ENCODE measurements around the gene GEMIN7. TPM values are rescaled to one million over a fixed set of nuclear protein-coding genes. Genes with fewer than 3 reads are reported as not detected.

The GEMIN7 gene
- total RNA-seq, 4 donors from 2014 or later, result 10.6 to 22.7 (median 19.1) TPM

GRCh38 chr19:45051929-45052579, 27.0 kb upstream of the GEMIN7 start:
- TF ChIP-seq CTCF (IDR thresholded peaks at IDR 0.05), result no peak
- WGBS, 2 donors, result 69 to 71% methylated on average over 9 of the region's 9 CpGs
- peaks cover 33 to 39% of the 10 kb centered on the region in 2 donors for H3K36me3 ChIP-seq
- no peaks in the 10 kb centered on the region for H3K27me3 ChIP-seq
- no peak overlapping the region for H3K27ac ChIP-seq
- no peaks in the 10 kb centered on the region for H3K9me3 ChIP-seq
- no peaks in the 10 kb centered on the region for H3K4me1 ChIP-seq
- intact Hi-C loops (cut with DNase I), result no loop called here
- DNase-seq, result no peak
- no peak overlapping the region for H3K4me3 ChIP-seq (replicated peaks in 1 of 3)

GRCh38 chr19:45056831-45057230, 22.2 kb upstream of the GEMIN7 start:
- Histone ChIP-seq H3K4me1 (peaks cover 0 to 4% of the 10 kb centered on the region in 2 donors), H3K9me3 (no peaks in the 10 kb centered on the region), H3K36me3 (peaks cover 79 to 85% of the 10 kb centered on the region in 2 donors), H3K27ac (no peak overlapping the region), H3K4me3 (replicated peaks in 1 of 3) (no peak overlapping the region), H3K27me3 (no peaks in the 10 kb centered on the region)
- TF ChIP-seq POLR2A (IDR thresholded peaks at IDR 0.05) (no peak), CTCF (IDR thresholded peaks at IDR 0.05) (no peak)
- intact Hi-C loops (cut with DNase I), result no loop called here
- WGBS, 2 donors, result 87 to 90% methylated on average over 8 of the region's 8 CpGs
- DNase-seq, result no peak

GRCh38 chr19:45057444-45057843, 21.6 kb upstream of the GEMIN7 start:
- peaks cover 0 to 4% of the 10 kb centered on the region in 2 donors for H3K4me1 ChIP-seq
- H3K4me3 ChIP-seq (replicated peaks in 1 of 3), result no peak overlapping the region
- H3K27me3 ChIP-seq, result no peaks in the 10 kb centered on the region
- no peak overlapping the region for H3K27ac ChIP-seq
- intact Hi-C loops (cut with DNase I), result no loop called here
- 91% methylated on average over 9 of the region's 9 CpGs for WGBS, 2 donors
- H3K36me3 ChIP-seq, result peaks cover 85 to 90% of the 10 kb centered on the region in 2 donors
- TF ChIP-seq POLR2A (IDR thresholded peaks at IDR 0.05) (no peak), CTCF (IDR thresholded peaks at IDR 0.05) (no peak)
- H3K9me3 ChIP-seq, result no peaks in the 10 kb centered on the region
- DNase-seq, result no peak

GRCh38 chr19:45058622-45059159, 20.4 kb upstream of the GEMIN7 start:
- no peak for TF ChIP-seq POLR2A (IDR thresholded peaks at IDR 0.05)
- no peak for TF ChIP-seq CTCF (IDR thresholded peaks at IDR 0.05)
- H3K27ac ChIP-seq, result no peak overlapping the region
- 90 to 93% methylated on average over 14 of the region's 14 CpGs for WGBS, 2 donors
- H3K36me3 ChIP-seq, result peaks cover 83 to 87% of the 10 kb centered on the region in 2 donors
- no peaks in the 10 kb centered on the region for H3K9me3 ChIP-seq
- peaks cover 0 to 4% of the 10 kb centered on the region in 2 donors for H3K4me1 ChIP-seq
- no peak for DNase-seq
- no peaks in the 10 kb centered on the region for H3K27me3 ChIP-seq
- no peak overlapping the region for H3K4me3 ChIP-seq (replicated peaks in 1 of 3)
- intact Hi-C loops (cut with DNase I), result no loop called here

- TF ChIP-seq POLR2A (IDR thresholded peaks at IDR 0.05) (no peak), CTCF (IDR thresholded peaks at IDR 0.05) (peak; percentile 43 to 84 (median 60))
- Histone ChIP-seq H3K27me3 (no peaks in the 10 kb centered on the region), H3K4me1 (peaks cover 0 to 4% of the 10 kb centered on the region in 2 donors), H3K9me3 (no peaks in the 10 kb centered on the region), H3K4me3 (replicated peaks in 1 of 3) (no peak overlapping the region), H3K36me3 (peaks cover 83 to 87% of the 10 kb centered on the region in 2 donors), H3K27ac (no peak overlapping the region)
- 69 to 74% methylated on average over 12 to 13 of the region's 16 CpGs for WGBS, 2 donors
- DNase-seq, result peak; percentile 72 to 77
- intact Hi-C loops (cut with DNase I), result no loop called here
These were observed 19.6 kb upstream of the GEMIN7 start for GRCh38 chr19:45059258-45059965.
